Loucy (cell line): ENCODE measurements around the gene INS.

Source experiments
- CTCF ChIP-seq: fragments of 200-600 bp; sonication (generic); conservative IDR thresholded peaks from 2 replicates; pipeline ENCODE4 v1.5.1; 2014; ENCODE audit warnings: mild to moderate bottlenecking, antibody characterized with exemption, low read length
- EZH2phosphoT487 ChIP-seq: fragments of 200-600 bp; IDR thresholded peaks from 2 replicates; pipeline ENCODE4 v1.6.1; 2018; ENCODE audit warnings: antibody characterized with exemption, mild to moderate bottlenecking, moderate library complexity, borderline replicate concordance

GRCh38 chr11:2147391-2147790 lies 13.6 kb downstream of the INS start:
- TF ChIP-seq CTCF (no peak), EZH2phosphoT487 (no peak)
